ENCODE data around the gene ANKZF1.
"Not testable (repeated sequence)": the region's sequence is repeated elsewhere in the genome, so short reads cannot be mapped to it uniquely, and the experiment has no call there.

ANKZF1 gene

DNA sequence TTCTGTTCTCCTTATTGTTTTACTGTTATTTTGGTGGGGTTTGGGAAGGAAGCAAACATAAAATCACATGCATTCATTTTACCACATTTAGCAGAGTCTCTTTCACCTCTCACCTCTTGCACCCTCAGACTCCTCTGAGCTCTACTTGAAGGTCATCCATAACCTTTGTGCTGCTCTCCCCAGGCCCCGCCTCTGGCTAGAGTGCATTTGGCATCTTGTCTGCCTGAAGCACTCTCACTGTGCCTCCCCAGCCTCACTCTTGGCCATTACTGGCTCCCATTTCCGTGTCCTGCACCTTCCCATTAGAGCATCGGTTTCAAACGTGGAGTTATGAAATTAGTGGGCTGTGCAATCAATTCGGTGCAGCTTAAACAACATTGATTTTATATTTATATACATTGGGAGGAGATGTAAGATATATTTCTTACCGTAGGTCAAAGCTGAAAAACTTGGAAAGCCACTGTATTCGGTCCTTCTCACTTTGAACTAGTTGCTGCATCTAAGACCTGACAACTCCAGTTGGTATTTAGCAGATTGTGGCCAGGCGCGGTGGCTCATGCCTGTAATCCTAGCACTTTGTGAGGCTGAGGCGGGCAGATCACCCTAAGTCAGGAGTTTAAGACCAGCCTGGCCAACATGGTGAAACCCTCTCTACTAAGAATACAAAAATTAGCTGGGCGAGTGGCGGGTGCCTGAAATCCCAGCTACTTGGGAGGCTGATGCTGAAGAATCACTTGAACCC lies 30.0 kb upstream of the ANKZF1 start:
- Histone ChIP-seq H3K4me3 (ENCODE audit: extremely low read depth, insufficient read depth, low read length, poor library complexity, severe bottlenecking) (no peak overlapping the region), H3K9me3 (ENCODE audit: control insufficient read depth, low read length) (no peaks in the 10 kb centered on the region), H3K27ac (ENCODE audit: low read depth, low read length, severe bottlenecking) (no peak overlapping the region), H3K4me1 (ENCODE audit: control insufficient read depth, insufficient read depth, low read length, poor library complexity, severe bottlenecking) (no peaks in the 10 kb centered on the region), H3K36me3 (ENCODE audit: control insufficient read depth, insufficient read depth, low read length) (no peaks in the 10 kb centered on the region)
- WGBS, 2 experiments (ENCODE audit: insufficient coverage in 2 of 2), result 88 to 94% methylated on average over 6 to 10 of the region's 12 CpGs

GRCh38 chr2:219200502-219201326 lies 28.9 kb upstream of the ANKZF1 start:
- H3K9me3 ChIP-seq (ENCODE audit: control insufficient read depth, low read length); H3K36me3 ChIP-seq (ENCODE audit: control insufficient read depth, insufficient read depth, low read length); H3K4me3 ChIP-seq (ENCODE audit: extremely low read depth, insufficient read depth, low read length, poor library complexity, severe bottlenecking); H3K27ac ChIP-seq (ENCODE audit: low read depth, low read length, severe bottlenecking); H3K4me1 ChIP-seq (ENCODE audit: control insufficient read depth, insufficient read depth, low read length, poor library complexity, severe bottlenecking): not testable (repeated sequence)
- WGBS, 2 experiments (ENCODE audit: insufficient coverage in 2 of 2), result 93 to 96% methylated on average over 18 to 19 of the region's 26 CpGs

GRCh38 chr2:219201331-219201730 lies 28.3 kb upstream of the ANKZF1 start:
- 97 to 100% methylated on average over 3 to 14 of the region's 21 CpGs for whole genome bisulfite sequencing, 2 experiments (ENCODE audit: insufficient coverage in 2 of 2)
- not testable (repeated sequence) for H3K4me3 ChIP-seq (ENCODE audit: extremely low read depth, insufficient read depth, low read length, poor library complexity, severe bottlenecking); H3K36me3 ChIP-seq (ENCODE audit: control insufficient read depth, insufficient read depth, low read length)

DNA sequence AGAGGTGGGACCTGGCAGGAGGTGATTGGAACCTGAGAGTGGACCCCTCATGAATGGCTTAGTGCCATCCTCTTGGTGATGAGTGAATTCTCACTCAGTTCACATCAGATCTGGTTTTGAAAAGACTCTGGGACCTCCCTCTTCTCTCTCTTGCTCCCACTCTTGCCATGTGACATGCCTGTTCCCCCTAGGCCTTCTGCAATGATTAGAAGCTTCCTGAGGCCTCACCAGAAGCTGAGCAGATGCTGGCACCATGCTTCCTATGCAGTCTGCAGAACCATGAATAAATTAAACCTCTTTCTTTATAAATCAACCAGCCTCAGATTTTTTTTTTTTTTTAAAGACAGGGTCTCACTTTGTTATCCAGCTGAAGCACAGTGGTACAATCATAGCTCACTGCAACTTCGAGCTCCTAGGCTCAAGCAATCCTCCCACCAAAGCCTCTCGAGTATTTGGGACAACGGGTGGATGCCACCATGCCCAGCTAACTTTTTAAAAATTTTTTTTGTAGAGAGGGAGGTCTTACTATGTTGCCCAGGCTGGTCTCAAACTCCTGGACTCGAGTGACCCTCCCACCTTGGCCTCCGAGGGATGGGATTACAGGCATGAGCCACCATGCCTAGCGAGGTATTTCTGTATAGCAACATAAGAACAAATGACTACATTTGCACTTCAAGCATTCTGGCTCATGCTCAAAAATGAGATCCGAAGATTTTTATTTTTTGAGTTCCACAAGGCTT lies 25.0 kb upstream of the ANKZF1 start:
- no peak overlapping the region for H3K4me3 ChIP-seq (ENCODE audit: extremely low read depth, insufficient read depth, low read length, poor library complexity, severe bottlenecking)
- no peaks in the 10 kb centered on the region for H3K9me3 ChIP-seq (ENCODE audit: control insufficient read depth, low read length)
- H3K27ac ChIP-seq (ENCODE audit: low read depth, low read length, severe bottlenecking), result no peak overlapping the region
- peaks cover 7% of the 10 kb centered on the region for H3K4me1 ChIP-seq (ENCODE audit: control insufficient read depth, insufficient read depth, low read length, poor library complexity, severe bottlenecking)
- WGBS, 2 experiments (ENCODE audit: insufficient coverage in 2 of 2), result 90 to 100% methylated on average over 2 to 6 of the region's 7 CpGs
- peaks cover 17% of the 10 kb centered on the region for H3K36me3 ChIP-seq (ENCODE audit: control insufficient read depth, insufficient read depth, low read length)

More at GRCh38 chr2:219201331-219201730, 28.3 kb upstream of the ANKZF1 start:
- H3K4me1 ChIP-seq (ENCODE audit: control insufficient read depth, insufficient read depth, low read length, poor library complexity, severe bottlenecking); H3K9me3 ChIP-seq (ENCODE audit: control insufficient read depth, low read length); H3K27ac ChIP-seq (ENCODE audit: low read depth, low read length, severe bottlenecking): not testable (repeated sequence)

GRCh38 chr2:219205165-219205538 lies 24.5 kb upstream of the ANKZF1 start:
- peaks cover 20% of the 10 kb centered on the region for H3K36me3 ChIP-seq (ENCODE audit: control insufficient read depth, insufficient read depth, low read length)
- no peak overlapping the region for H3K4me3 ChIP-seq (ENCODE audit: extremely low read depth, insufficient read depth, low read length, poor library complexity, severe bottlenecking)
- H3K4me1 ChIP-seq (ENCODE audit: control insufficient read depth, insufficient read depth, low read length, poor library complexity, severe bottlenecking), result peaks cover 7% of the 10 kb centered on the region
- H3K9me3 ChIP-seq (ENCODE audit: control insufficient read depth, low read length), result no peaks in the 10 kb centered on the region
- no peak overlapping the region for H3K27ac ChIP-seq (ENCODE audit: low read depth, low read length, severe bottlenecking)
- 100% methylated on average over 1 of the region's 5 CpGs; no CpG with 5 or more reads in 1 of the 2 experiments for WGBS, 2 experiments (ENCODE audit: insufficient coverage in 2 of 2)

DNA sequence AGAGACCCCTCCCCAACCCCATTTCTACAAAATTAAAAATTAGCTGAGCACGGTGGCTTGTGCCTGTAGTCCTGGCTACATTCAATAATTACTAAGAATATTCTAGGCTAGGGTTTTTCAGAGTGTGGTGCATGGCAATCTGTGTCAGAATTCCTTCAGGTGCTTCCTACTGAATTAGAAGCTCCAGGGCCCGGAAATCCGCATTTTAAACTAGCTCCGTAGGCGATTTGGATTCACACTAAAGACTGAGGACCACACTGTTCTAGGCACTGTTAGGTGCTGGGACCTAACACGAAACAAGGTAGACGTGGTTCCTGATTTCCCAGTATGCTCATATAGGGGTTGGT lies 23.7 kb upstream of the ANKZF1 start:
- peaks cover 23% of the 10 kb centered on the region for H3K36me3 ChIP-seq (ENCODE audit: control insufficient read depth, insufficient read depth, low read length)
- WGBS, 2 experiments (ENCODE audit: insufficient coverage in 2 of 2), result 32 to 36% methylated on average over 6 of the region's 7 CpGs
- H3K27ac ChIP-seq (ENCODE audit: low read depth, low read length, severe bottlenecking), result peak overlapping the region; percentile 84
- peak overlapping the region; percentile 58 for H3K4me3 ChIP-seq (ENCODE audit: extremely low read depth, insufficient read depth, low read length, poor library complexity, severe bottlenecking)
- H3K9me3 ChIP-seq (ENCODE audit: control insufficient read depth, low read length), result no peaks in the 10 kb centered on the region
- peaks cover 7% of the 10 kb centered on the region for H3K4me1 ChIP-seq (ENCODE audit: control insufficient read depth, insufficient read depth, low read length, poor library complexity, severe bottlenecking)

DNA sequence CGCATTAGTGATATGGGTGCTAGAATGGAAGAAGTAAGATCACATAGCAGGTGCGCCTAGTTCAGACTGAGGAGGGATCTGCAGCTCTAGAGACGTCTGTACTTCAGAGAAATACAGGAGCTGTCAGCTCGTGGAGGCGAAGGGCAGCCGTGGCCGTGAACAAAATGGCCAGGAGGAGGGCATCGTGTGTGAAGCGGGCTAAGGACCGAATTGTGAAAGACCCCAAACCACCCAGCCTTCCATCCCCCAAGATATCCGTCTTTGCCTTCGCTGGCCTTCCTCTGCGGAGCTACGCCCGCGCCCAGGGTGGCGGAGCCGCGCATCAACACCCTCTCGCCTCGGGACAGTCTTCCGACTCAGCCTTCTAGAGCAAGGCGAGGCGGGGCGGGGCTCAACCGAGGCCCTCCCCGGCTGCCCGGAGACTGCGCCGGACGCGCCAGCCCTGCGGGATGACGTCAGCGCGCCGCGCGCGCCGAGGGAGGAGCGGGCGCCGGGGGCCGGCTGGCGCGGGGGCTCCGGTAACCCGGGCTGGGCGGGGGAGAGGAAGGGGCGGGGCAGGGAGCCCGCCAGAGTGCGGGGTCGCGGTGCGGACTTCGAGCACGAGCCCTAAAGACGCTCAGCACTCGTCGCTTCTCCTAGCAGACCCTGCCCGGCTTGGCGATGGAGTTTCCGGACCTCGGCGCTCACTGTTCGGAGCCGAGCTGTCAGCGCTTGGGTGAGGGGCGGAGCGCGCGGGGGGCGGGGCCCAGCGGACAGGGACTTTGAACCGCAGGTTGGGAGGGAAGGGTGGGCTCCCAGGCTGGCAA lies 23.1 kb upstream of the ANKZF1 start, which contains the start of gene ZFAND2B:
Gene ZFAND2B, plus strand, starts transcription at position 455 of the 806 bp plus-strand sequence. Its CDS starts 206 bp downstream, at position 661.
- peak within 1 kb of the TSS; percentile 58 for H3K4me3 ChIP-seq (ENCODE audit: extremely low read depth, insufficient read depth, low read length, poor library complexity, severe bottlenecking)
- peaks cover 7% of the 10 kb centered on the region for H3K4me1 ChIP-seq (ENCODE audit: control insufficient read depth, insufficient read depth, low read length, poor library complexity, severe bottlenecking)
- H3K27ac ChIP-seq (ENCODE audit: low read depth, low read length, severe bottlenecking), result peak within 1 kb of the TSS; percentile 84
- no peaks in the 10 kb centered on the region for H3K9me3 ChIP-seq (ENCODE audit: control insufficient read depth, low read length)
- H3K36me3 ChIP-seq (ENCODE audit: control insufficient read depth, insufficient read depth, low read length), result peaks cover 26% of the 10 kb centered on the region
- WGBS, 2 experiments (ENCODE audit: insufficient coverage in 2 of 2), result 1% methylated on average over 42 to 52 of the region's 76 CpGs

- Histone ChIP-seq H3K9me3 (ENCODE audit: control insufficient read depth, low read length) (no peaks in the 10 kb centered on the region), H3K4me3 (ENCODE audit: extremely low read depth, insufficient read depth, low read length, poor library complexity, severe bottlenecking) (peak overlapping the region; percentile 58), H3K36me3 (ENCODE audit: control insufficient read depth, insufficient read depth, low read length) (peaks cover 30% of the 10 kb centered on the region), H3K4me1 (ENCODE audit: control insufficient read depth, insufficient read depth, low read length, poor library complexity, severe bottlenecking) (peaks cover 7% of the 10 kb centered on the region), H3K27ac (ENCODE audit: low read depth, low read length, severe bottlenecking) (no peak overlapping the region)
- whole genome bisulfite sequencing, 2 experiments (ENCODE audit: insufficient coverage in 2 of 2), result 39 to 48% methylated on average over 13 to 16 of the region's 22 CpGs
These were observed 22.3 kb upstream of the ANKZF1 start for GRCh38 chr2:219207134-219207883.

DNA sequence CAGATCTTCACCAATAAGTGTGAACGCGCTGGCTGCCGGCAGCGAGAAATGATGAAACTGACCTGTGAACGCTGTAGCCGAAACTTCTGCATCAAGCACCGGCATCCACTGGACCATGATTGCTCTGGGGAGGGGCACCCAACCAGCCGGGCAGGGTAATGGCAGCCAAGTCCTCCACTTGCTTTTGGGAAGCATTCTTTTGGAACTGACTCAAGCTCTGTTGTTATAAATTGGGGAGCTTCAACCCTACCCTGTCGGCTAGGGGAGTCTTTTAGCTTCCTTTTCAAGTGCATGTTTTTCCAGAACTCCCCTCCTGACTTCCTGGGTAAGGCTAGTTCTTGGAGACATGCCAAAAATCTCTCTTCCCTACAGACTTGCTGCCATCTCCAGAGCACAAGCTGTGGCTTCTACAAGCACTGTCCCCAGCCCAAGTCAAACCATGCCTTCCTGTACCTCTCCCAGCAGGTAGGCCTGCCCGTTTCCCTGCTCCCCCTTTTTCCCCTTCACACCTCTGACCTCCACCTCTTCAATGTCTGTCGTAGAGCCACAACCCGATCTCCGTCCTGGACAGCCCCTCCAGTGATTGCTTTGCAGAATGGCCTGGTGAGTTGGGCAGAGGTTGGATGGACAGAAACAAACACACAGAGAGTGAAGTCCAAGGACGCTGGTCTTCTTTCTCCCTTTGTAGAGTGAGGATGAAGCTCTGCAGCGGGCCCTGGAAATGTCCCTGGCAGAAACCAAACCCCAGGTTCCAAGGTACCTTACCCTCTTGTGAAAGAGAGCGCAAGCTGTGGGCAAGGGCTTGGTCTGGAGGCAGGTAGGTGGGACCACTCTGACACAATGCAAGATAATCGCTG lies 21.5 kb upstream of the ANKZF1 start:
- Histone ChIP-seq H3K36me3 (ENCODE audit: control insufficient read depth, insufficient read depth, low read length) (peaks cover 38% of the 10 kb centered on the region), H3K4me3 (ENCODE audit: extremely low read depth, insufficient read depth, low read length, poor library complexity, severe bottlenecking) (no peak overlapping the region), H3K27ac (ENCODE audit: low read depth, low read length, severe bottlenecking) (no peak overlapping the region), H3K9me3 (ENCODE audit: control insufficient read depth, low read length) (no peaks in the 10 kb centered on the region), H3K4me1 (ENCODE audit: control insufficient read depth, insufficient read depth, low read length, poor library complexity, severe bottlenecking) (peaks cover 7% of the 10 kb centered on the region)
- WGBS, 2 experiments (ENCODE audit: insufficient coverage in 2 of 2), result 90 to 97% methylated on average over 12 to 13 of the region's 17 CpGs

Measured in mesodermal cell (in vitro differentiated cells).